Hepatic stellate cell (primary cell): Measurements from ENCODE around the gene FAF2.

Experiments
- DNase-seq: peaks from one replicate; pipeline ENCODE4 v3.0.0; 2011; ENCODE audit warnings: low spot score

FAF2 gene

GRCh38 chr5:176507911-176508310 is 59.7 kb downstream of the FAF2 start:
- no peak for DNase-seq

GRCh38 chr5:176508603-176509002 is 60.4 kb downstream of the FAF2 start:
- DNase-seq, result no peak

GRCh38 chr5:176513788-176514187 is 65.6 kb downstream of the FAF2 start:
- no peak for DNase-seq

- no peak for DNase-seq
These were observed 66.2 kb downstream of the FAF2 start for GRCh38 chr5:176514244-176514950.

- DNase-seq, result no peak
These were observed 67.2 kb downstream of the FAF2 start for GRCh38 chr5:176515396-176515795.

- no peak for DNase-seq
These were observed 69.0 kb downstream of the FAF2 start for GRCh38 chr5:176517053-176517661.

- no peak for DNase-seq
These were observed 71.9 kb downstream of the FAF2 start for GRCh38 chr5:176519810-176520720.

- DNase-seq, result no peak
These were observed 73.1 kb downstream of the FAF2 start for GRCh38 chr5:176521286-176521685.

GRCh38 chr5:176521699-176522263 is 73.6 kb downstream of the FAF2 start:
- no peak for DNase-seq

- no peak for DNase-seq
These were observed 76.0 kb downstream of the FAF2 start for GRCh38 chr5:176524138-176524537.

- DNase-seq, result no peak
These were observed 76.8 kb downstream of the FAF2 start for GRCh38 chr5:176524987-176525386.

GRCh38 chr5:176525677-176526076 is 77.5 kb downstream of the FAF2 start:
- DNase-seq, result no peak

- DNase-seq, result no peak
These were observed 78.3 kb downstream of the FAF2 start for GRCh38 chr5:176526462-176526861.

GRCh38 chr5:176527246-176528222 is 79.3 kb downstream of the FAF2 start:
- DNase-seq, result no peak

GRCh38 chr5:176528301-176528700 is 80.1 kb downstream of the FAF2 start:
- no peak for DNase-seq

- no peak for DNase-seq
These were observed 80.6 kb downstream of the FAF2 start for GRCh38 chr5:176528761-176529115.

GRCh38 chr5:176529116-176529740 is 81.0 kb downstream of the FAF2 start:
- no peak for DNase-seq

- no peak for DNase-seq
These were observed 81.6 kb downstream of the FAF2 start for GRCh38 chr5:176529741-176530141.

GRCh38 chr5:176530393-176530982 is 82.3 kb downstream of the FAF2 start:
- DNase-seq, result no peak
